ENCODE measurements around the gene LSM11.

DNA sequence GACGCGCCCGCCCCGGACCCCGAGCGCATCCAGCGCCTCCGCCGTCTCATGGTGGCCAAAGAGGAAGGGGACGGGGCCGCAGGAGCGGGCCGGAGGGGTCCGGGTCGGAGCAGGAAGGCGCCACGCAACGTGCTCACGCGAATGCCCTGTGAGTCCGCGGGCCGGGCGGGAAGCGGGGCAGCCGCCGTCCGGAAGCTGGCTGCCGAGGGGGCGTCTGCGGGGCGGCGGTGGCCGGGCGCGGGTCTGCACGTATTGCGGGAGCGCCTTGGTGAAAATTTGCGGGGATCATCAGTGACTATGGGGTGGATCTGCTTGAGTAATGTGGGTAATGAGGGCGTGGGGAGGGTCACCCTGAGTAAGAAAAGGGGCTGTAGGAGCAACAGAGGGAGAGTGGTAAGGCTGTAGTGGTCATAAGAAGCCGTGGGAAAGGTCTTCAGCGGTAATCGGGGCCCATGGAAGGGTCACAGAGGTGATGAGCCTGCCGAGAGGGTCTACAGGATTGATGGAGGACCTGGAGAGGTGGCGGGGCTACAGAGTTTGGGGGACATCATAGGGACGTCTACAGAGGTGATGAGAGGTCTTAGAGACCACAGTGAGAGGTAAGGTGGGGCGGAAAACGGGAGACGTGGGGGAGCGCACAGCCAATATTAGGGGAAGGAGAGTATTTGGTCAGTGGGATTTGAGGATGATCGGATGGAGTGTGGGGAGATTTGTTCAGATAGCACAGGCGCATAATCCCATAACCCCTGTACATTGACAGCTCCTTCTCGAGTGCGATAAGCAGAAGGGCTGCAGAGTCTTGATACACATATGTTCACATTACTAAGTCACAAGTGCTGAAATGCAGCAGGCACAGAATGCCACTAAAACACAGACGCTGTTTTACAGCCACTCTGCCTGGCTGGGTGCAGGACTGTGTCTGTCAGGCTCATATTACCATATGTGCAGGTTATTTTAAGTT is 819 bp downstream of the LSM11 start:
- TF ChIP-seq, protein P1, sequence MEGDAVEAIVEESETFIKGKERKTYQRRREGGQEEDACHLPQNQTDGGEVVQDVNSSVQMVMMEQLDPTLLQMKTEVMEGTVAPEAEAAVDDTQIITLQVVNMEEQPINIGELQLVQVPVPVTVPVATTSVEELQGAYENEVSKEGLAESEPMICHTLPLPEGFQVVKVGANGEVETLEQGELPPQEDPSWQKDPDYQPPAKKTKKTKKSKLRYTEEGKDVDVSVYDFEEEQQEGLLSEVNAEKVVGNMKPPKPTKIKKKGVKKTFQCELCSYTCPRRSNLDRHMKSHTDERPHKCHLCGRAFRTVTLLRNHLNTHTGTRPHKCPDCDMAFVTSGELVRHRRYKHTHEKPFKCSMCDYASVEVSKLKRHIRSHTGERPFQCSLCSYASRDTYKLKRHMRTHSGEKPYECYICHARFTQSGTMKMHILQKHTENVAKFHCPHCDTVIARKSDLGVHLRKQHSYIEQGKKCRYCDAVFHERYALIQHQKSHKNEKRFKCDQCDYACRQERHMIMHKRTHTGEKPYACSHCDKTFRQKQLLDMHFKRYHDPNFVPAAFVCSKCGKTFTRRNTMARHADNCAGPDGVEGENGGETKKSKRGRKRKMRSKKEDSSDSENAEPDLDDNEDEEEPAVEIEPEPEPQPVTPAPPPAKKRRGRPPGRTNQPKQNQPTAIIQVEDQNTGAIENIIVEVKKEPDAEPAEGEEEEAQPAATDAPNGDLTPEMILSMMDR (IDR thresholded peaks at IDR 0.05) = no peak
- TF ChIP-seq, protein P2, sequence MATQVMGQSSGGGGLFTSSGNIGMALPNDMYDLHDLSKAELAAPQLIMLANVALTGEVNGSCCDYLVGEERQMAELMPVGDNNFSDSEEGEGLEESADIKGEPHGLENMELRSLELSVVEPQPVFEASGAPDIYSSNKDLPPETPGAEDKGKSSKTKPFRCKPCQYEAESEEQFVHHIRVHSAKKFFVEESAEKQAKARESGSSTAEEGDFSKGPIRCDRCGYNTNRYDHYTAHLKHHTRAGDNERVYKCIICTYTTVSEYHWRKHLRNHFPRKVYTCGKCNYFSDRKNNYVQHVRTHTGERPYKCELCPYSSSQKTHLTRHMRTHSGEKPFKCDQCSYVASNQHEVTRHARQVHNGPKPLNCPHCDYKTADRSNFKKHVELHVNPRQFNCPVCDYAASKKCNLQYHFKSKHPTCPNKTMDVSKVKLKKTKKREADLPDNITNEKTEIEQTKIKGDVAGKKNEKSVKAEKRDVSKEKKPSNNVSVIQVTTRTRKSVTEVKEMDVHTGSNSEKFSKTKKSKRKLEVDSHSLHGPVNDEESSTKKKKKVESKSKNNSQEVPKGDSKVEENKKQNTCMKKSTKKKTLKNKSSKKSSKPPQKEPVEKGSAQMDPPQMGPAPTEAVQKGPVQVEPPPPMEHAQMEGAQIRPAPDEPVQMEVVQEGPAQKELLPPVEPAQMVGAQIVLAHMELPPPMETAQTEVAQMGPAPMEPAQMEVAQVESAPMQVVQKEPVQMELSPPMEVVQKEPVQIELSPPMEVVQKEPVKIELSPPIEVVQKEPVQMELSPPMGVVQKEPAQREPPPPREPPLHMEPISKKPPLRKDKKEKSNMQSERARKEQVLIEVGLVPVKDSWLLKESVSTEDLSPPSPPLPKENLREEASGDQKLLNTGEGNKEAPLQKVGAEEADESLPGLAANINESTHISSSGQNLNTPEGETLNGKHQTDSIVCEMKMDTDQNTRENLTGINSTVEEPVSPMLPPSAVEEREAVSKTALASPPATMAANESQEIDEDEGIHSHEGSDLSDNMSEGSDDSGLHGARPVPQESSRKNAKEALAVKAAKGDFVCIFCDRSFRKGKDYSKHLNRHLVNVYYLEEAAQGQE (IDR thresholded peaks at IDR 0.05; ENCODE audit: insufficient read depth in 1 of 2, low read depth in 2 of 2, low read length in 1 of 2) = no peak
- no peak for TF ChIP-seq POLR2AphosphoS5 (IDR thresholded peaks at IDR 0.05; ENCODE audit: low read depth, low read length)
- TF ChIP-seq TCF7L2 (IDR thresholded peaks at IDR 0.05; ENCODE audit: low read depth, low read length) = no peak
- no peak for TF ChIP-seq SIN3A (IDR thresholded peaks at IDR 0.05; ENCODE audit: borderline replicate concordance, insufficient read depth, low read depth, low read length)

All from Panc1 (cell line).